RWPE2 (cell line): ENCODE measurements around the gene COL15A1.

Experiments used
- ATAC-seq: fragments of 200-7000 bp; cut with Tn5 transposase; 3 replicates; pipeline ENCODE4 v1.9.1; 2021; ENCODE audit warnings: low read depth
- DNase-seq: peaks from one replicate; pipeline ENCODE4 v3.0.0-alpha.2; 2020; ENCODE audit warnings: low spot score
- H3K27ac ChIP-seq: fragments of 450-650 bp; 2 replicates; pipeline ENCODE4 v1.5.1; 2017; ENCODE audit warnings: mild to moderate bottlenecking; ENCODE audit not compliant: poor library complexity, severe bottlenecking
- H3K27me3 ChIP-seq: fragments of 250-450 bp; sonication (Bioruptor Pico); 2 replicates; pipeline ENCODE4 v1.5.1; 2021; ENCODE audit warnings: mild to moderate bottlenecking, moderate library complexity; ENCODE audit not compliant: insufficient read depth, poor library complexity, severe bottlenecking
- H3K36me3 ChIP-seq: fragments of 250-450 bp; sonication (Bioruptor Pico); 2 replicates; pipeline ENCODE4 v1.5.1; 2020; ENCODE audit warnings: low read depth, mild to moderate bottlenecking, moderate library complexity
- H3K4me1 ChIP-seq: fragments of 250-450 bp; sonication (Bioruptor Pico); 2 replicates; pipeline ENCODE4 v1.5.1; 2021; ENCODE audit warnings: mild to moderate bottlenecking, moderate library complexity; ENCODE audit not compliant: insufficient read depth, poor library complexity, severe bottlenecking
- H3K4me3 ChIP-seq: fragments of 250-450 bp; sonication (Bioruptor Pico); 2 replicates; pipeline ENCODE4 v1.5.1; 2021; ENCODE audit warnings: mild to moderate bottlenecking, moderate library complexity; ENCODE audit not compliant: severe bottlenecking
- H3K9me3 ChIP-seq: fragments of 250-450 bp; sonication (Bioruptor Pico); 2 replicates; pipeline ENCODE4 v1.5.1; 2021; ENCODE audit warnings: mild to moderate bottlenecking, moderate library complexity; ENCODE audit not compliant: severe bottlenecking
- TF ChIP-seq, protein P1 (sequence below): fragments of 450-650 bp; IDR thresholded peaks from one replicate; pipeline ENCODE4 v1.5.1; 2017; ENCODE audit warnings: mild to moderate bottlenecking, moderate library complexity; ENCODE audit not compliant: poor library complexity, severe bottlenecking

Gene COL15A1

DNA sequence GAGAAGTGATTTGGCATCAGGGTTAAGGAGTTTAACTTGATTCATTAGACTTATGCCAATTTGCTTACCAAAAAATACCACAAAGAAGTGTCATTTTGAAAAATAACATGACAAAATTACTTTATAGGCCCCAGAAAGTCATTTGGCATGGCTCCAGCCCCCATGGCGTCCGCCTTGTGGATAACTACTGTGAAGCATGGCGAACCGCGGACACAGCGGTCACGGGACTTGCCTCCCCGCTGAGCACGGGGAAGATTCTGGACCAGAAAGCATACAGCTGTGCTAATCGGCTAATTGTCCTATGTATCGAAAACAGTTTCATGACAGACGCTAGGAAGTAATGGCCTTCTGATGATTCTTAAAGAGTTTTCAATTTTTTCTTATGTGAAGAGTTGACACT, 125.8 kb downstream of the COL15A1 start:
- no peak for DNase-seq
- no peak for ATAC-seq
- Histone ChIP-seq H3K27ac (no peak overlapping the region), H3K36me3 (no peaks in the 10 kb centered on the region), H3K9me3 (no peaks in the 10 kb centered on the region), H3K4me1 (no peaks in the 10 kb centered on the region), H3K4me3 (no peak overlapping the region), H3K27me3 (no peaks in the 10 kb centered on the region)
- TF ChIP-seq, protein P1, sequence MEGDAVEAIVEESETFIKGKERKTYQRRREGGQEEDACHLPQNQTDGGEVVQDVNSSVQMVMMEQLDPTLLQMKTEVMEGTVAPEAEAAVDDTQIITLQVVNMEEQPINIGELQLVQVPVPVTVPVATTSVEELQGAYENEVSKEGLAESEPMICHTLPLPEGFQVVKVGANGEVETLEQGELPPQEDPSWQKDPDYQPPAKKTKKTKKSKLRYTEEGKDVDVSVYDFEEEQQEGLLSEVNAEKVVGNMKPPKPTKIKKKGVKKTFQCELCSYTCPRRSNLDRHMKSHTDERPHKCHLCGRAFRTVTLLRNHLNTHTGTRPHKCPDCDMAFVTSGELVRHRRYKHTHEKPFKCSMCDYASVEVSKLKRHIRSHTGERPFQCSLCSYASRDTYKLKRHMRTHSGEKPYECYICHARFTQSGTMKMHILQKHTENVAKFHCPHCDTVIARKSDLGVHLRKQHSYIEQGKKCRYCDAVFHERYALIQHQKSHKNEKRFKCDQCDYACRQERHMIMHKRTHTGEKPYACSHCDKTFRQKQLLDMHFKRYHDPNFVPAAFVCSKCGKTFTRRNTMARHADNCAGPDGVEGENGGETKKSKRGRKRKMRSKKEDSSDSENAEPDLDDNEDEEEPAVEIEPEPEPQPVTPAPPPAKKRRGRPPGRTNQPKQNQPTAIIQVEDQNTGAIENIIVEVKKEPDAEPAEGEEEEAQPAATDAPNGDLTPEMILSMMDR, result no peak

DNA sequence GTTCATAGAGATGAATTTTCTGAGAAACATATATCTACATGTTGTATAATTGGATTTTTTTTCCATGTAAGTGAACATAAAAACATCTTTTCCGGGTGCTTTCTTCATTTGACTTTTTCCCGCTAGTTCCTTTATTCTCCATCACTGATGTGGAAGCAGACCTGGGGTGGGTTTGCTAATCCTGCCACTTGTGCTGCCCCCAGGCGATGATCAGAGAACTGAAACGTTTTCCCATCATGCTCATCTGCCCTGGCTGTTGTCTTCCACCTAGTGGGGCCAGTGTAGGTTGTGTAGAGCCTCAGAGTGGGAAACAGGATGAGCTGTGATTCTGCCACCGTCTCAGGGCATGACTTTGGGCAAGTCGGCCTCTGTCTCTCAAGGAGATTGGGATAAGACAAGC, 127.0 kb downstream of the COL15A1 start:
- TF ChIP-seq, protein P1, result no peak
- H3K9me3 ChIP-seq, result no peaks in the 10 kb centered on the region
- H3K4me3 ChIP-seq, result no peak overlapping the region
- DNase-seq, result no peak
- no peak overlapping the region for H3K27ac ChIP-seq
- no peaks in the 10 kb centered on the region for H3K36me3 ChIP-seq
- H3K27me3 ChIP-seq, result no peaks in the 10 kb centered on the region
- H3K4me1 ChIP-seq, result no peaks in the 10 kb centered on the region
- no peak for ATAC-seq

DNA sequence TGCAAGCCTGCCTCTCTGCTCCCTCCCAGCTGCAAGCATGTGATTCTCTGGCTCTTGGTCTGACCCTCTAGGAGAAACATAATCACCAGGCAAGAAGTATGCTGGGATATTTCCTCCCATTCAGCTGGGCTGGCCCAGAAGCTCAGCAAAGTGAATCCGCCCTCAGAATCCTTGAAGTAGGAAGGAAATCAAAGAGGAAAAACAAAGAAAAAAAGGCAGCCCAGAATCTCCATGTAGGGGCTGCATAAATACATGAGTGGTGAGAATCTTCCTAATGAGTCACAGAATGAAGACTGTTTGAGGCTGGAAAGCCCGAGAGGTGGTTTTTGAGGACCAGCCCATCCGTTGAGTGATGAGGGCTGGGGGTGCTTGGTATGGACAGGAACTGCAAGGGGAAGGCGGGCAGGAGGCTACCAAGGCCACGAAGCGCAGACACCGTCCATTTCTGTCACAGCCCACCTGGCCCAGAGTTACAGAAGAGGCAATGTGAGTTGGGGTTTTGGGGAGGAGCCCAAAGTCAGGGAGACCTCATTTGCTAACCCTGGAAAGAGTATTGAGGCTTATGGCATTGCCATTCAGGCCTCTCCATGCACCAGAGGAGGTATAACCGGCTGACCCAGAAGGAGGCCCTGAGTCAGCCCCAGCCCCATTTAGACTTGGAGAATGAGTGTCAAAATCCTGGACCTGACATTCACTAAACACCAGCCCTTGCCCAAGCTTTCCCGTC, 127.8 kb downstream of the COL15A1 start:
- Histone ChIP-seq H3K36me3 (no peaks in the 10 kb centered on the region), H3K27me3 (no peaks in the 10 kb centered on the region), H3K4me1 (no peaks in the 10 kb centered on the region), H3K27ac (no peak overlapping the region), H3K4me3 (no peak overlapping the region), H3K9me3 (no peaks in the 10 kb centered on the region)
- ATAC-seq (no peak), DNase-seq (no peak)
- TF ChIP-seq, protein P1, result no peak

DNA sequence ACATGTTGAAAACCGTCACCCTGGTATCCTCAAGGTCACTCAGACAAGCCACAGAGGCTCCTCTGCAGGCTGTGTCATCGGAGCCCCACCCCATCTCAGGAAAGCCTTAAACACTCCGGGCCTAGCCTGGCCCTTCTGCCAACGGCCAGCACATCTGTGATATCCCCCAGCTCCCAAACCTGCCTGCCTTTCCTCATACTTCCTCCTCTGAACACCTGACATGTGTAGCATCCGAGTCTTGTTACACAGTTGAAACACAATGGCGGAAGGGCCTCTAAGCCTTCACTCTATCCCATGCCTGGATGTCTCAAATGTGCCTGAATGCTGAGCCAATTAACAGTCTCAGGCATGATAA, 128.3 kb downstream of the COL15A1 start:
- Histone ChIP-seq H3K9me3 (no peaks in the 10 kb centered on the region), H3K4me1 (no peaks in the 10 kb centered on the region), H3K36me3 (no peaks in the 10 kb centered on the region), H3K27ac (no peak overlapping the region), H3K4me3 (no peak overlapping the region), H3K27me3 (no peaks in the 10 kb centered on the region)
- TF ChIP-seq, protein P1, result no peak
- ATAC-seq (no peak), DNase-seq (no peak)

DNA sequence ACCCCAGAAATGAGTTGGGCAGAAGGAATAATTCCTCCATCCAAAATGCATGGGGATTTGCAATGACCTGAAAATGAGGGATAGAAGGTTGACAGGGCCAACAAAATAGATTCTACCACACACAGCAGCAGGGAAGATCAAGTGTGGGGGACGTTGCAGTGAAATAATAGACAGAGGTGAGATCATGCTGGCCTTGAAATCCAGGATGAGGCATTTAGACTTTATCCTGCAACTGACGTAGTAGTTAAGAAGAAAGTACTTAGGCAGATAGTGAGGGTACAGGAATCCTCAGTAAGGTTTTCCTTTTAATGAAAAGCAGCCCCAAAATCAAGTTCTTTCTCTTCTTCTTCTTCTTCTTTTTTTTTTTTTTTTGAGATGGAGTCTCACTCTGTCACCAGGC, 129.6 kb downstream of the COL15A1 start:
- Histone ChIP-seq H3K4me3 (no peak overlapping the region), H3K27me3 (no peaks in the 10 kb centered on the region), H3K9me3 (no peaks in the 10 kb centered on the region), H3K27ac (no peak overlapping the region), H3K4me1 (no peaks in the 10 kb centered on the region), H3K36me3 (no peaks in the 10 kb centered on the region)
- DNase-seq (no peak), ATAC-seq (no peak)
- TF ChIP-seq, protein P1, result no peak
